GM23248 (cell line): ENCODE measurements around the gene IL10RB.

Source experiments
- EZH2 ChIP-seq: fragments of 200-600 bp; sonication (generic); IDR thresholded peaks from 2 replicates; pipeline ENCODE4 v1.6.1; 2018; ENCODE audit warnings: antibody characterized with exemption, mild to moderate bottlenecking; ENCODE audit not compliant: insufficient read depth, poor library complexity, severe bottlenecking
- EZH2phosphoT487 ChIP-seq: fragments of 200-600 bp; sonication (generic); IDR thresholded peaks from 2 replicates; pipeline ENCODE4 v1.6.1; 2018; ENCODE audit warnings: antibody characterized with exemption, moderate library complexity, mild to moderate bottlenecking, low read depth; ENCODE audit not compliant: insufficient read depth

- TF ChIP-seq EZH2 (no peak), EZH2phosphoT487 (no peak)
These were observed 19.2 kb upstream of the IL10RB start for GRCh38 chr21:33246963-33247362.
